Measurements from ENCODE around the gene MOB3C.

The MOB3C gene

DNA sequence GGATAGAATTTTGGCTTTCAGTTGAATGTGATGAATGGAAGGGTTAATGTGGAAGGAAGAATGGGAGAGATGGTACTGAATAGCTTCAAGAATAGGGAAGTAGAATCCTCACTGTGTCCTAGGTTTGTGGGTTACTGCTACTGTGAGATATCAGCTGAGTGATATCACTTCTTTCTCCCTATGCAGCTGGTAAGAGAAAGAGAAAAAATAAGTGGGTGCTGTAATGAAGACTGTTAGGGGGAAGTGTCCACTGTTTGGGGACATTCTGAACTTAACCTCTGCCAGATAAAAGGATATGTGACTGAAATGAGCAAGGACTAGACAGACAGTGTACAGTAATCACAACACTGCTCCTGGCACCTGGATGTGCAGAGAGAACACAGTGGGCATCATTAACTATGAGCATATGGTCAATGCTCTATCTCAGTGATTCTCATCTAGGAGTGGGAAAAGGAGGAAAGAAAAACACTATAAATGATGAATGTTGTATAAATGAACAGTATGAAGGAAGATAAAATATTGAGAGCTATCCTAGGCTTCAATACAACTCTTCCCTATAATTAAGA, 25.6 kb upstream of the MOB3C start:
- H3K4me3 ChIP-seq (ENCODE audit: low read depth in 1 of 5, low read length in 5 of 5) = no peak overlapping the region
- peaks cover 2 to 23% (median 19%) of the 10 kb centered on the region in 5 donors for H3K4me1 ChIP-seq (ENCODE audit: control insufficient read depth in 5 of 5, insufficient read depth in 5 of 5, low read length in 5 of 5)
- H3K27ac ChIP-seq (ENCODE audit: low read depth, low read length) = no peak overlapping the region
- no peaks in the 10 kb centered on the region for H3K27me3 ChIP-seq (ENCODE audit: control insufficient read depth in 5 of 5, insufficient read depth in 4 of 5, low read length in 5 of 5)
- H3K9me3 ChIP-seq (ENCODE audit: control insufficient read depth in 5 of 5, low read length in 5 of 5) = no peaks in the 10 kb centered on the region
- H3K9ac ChIP-seq (ENCODE audit: low read length in 5 of 5) = no peak overlapping the region
- H3K36me3 ChIP-seq (ENCODE audit: control insufficient read depth in 5 of 5, insufficient read depth in 5 of 5, low read length in 5 of 5) = peaks cover 7 to 21% (median 9%) of the 10 kb centered on the region in 5 donors

DNA sequence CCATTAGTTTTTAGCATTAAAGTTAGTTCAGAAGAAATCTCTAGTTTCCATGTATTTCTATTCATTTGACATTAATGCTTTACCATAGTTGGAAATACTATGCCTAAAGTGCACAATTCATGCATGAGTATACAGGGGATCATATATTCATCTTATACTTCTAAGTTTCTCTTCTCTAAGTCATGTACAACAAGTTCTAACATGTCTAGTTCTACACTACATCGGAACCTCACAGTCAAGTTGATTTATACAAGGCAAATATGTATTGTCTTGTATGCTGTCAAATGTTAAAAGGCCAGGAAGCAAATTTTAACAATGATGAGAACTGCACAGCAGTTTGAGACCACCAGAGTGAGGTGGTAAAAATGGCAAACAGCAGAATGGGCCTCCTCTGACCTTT, 22.9 kb upstream of the MOB3C start:
- peaks cover 21 to 31% (median 24%) of the 10 kb centered on the region in 5 donors for H3K36me3 ChIP-seq (ENCODE audit: control insufficient read depth in 5 of 5, insufficient read depth in 5 of 5, low read length in 5 of 5)
- no peaks in the 10 kb centered on the region for H3K27me3 ChIP-seq (ENCODE audit: control insufficient read depth in 5 of 5, insufficient read depth in 4 of 5, low read length in 5 of 5)
- H3K9ac ChIP-seq (ENCODE audit: low read length in 5 of 5) = no peak overlapping the region
- no peak overlapping the region for H3K4me3 ChIP-seq (ENCODE audit: low read depth in 1 of 5, low read length in 5 of 5)
- no peaks in the 10 kb centered on the region for H3K9me3 ChIP-seq (ENCODE audit: control insufficient read depth in 5 of 5, low read length in 5 of 5)
- no peak overlapping the region for H3K27ac ChIP-seq (ENCODE audit: low read depth, low read length)
- peaks cover 2 to 27% (median 19%) of the 10 kb centered on the region in 5 donors for H3K4me1 ChIP-seq (ENCODE audit: control insufficient read depth in 5 of 5, insufficient read depth in 5 of 5, low read length in 5 of 5)

DNA sequence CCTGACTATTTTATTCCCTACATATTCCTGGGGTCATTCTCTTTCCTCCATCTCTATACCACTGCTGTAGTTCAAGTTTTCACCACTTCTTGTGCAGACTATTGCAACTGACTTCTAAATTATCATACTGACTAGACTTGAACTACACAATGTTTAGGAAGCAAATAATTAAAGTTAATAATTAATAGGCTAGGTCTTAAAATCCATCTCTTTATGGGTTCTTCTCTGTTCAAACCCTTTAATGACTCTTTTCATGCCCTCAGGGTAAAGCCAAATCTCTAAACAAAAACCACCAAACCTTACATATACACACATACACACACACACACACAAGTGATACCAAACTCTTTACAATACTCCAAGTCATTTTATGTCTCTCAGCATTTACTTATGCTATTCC, 22.3 kb upstream of the MOB3C start:
- Histone ChIP-seq H3K4me1 (ENCODE audit: control insufficient read depth in 5 of 5, insufficient read depth in 5 of 5, low read length in 5 of 5) (peaks cover 2 to 27% (median 19%) of the 10 kb centered on the region in 5 donors), H3K27ac (ENCODE audit: low read depth, low read length) (no peak overlapping the region), H3K9me3 (ENCODE audit: control insufficient read depth in 5 of 5, low read length in 5 of 5) (no peaks in the 10 kb centered on the region), H3K9ac (ENCODE audit: low read length in 5 of 5) (no peak overlapping the region), H3K36me3 (ENCODE audit: control insufficient read depth in 5 of 5, insufficient read depth in 5 of 5, low read length in 5 of 5) (peaks cover 25 to 38% (median 30%) of the 10 kb centered on the region in 5 donors), H3K4me3 (ENCODE audit: low read depth in 1 of 5, low read length in 5 of 5) (no peak overlapping the region), H3K27me3 (ENCODE audit: control insufficient read depth in 5 of 5, insufficient read depth in 4 of 5, low read length in 5 of 5) (no peaks in the 10 kb centered on the region)

DNA sequence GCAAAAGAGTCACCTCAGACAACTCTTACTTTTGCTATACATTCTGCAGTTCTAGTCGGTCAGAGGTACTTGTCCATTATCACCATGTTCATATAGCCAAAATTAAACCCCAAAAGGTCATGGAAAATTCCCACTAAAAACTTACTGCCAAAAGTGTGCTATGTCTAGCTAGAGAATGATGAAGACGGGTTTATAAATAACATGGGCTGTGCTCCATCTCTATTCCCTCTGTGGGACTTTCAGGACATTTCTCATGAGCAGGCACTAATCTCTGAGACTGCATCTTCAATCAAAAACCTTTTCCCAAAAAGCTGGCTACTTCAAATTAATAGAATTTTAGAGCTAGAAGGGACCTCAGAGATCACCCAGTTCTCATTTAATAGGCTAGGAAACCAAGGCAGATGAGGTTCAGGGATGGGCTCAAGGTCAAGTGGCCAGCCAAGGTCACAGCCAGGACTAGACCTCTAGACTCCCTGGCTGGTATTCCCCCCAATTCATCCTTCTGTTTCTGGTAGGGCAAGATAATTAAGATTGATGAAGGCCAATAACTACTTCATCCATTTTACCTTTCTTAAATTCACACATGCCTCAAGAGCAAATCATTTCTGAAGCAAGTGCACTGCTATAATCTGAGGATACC, 21.0 kb upstream of the MOB3C start:
- Histone ChIP-seq H3K27ac (ENCODE audit: low read depth, low read length) (peak overlapping the region; percentile 44), H3K27me3 (ENCODE audit: control insufficient read depth in 5 of 5, insufficient read depth in 4 of 5, low read length in 5 of 5) (no peaks in the 10 kb centered on the region), H3K4me3 (ENCODE audit: low read depth in 1 of 5, low read length in 5 of 5) (no peak overlapping the region), H3K9me3 (ENCODE audit: control insufficient read depth in 5 of 5, low read length in 5 of 5) (no peaks in the 10 kb centered on the region), H3K9ac (ENCODE audit: low read length in 5 of 5) (no peak overlapping the region), H3K36me3 (ENCODE audit: control insufficient read depth in 5 of 5, insufficient read depth in 5 of 5, low read length in 5 of 5) (peaks cover 31 to 45% (median 38%) of the 10 kb centered on the region in 5 donors), H3K4me1 (ENCODE audit: control insufficient read depth in 5 of 5, insufficient read depth in 5 of 5, low read length in 5 of 5) (peaks cover 2 to 15% (median 9%) of the 10 kb centered on the region in 5 donors)

DNA sequence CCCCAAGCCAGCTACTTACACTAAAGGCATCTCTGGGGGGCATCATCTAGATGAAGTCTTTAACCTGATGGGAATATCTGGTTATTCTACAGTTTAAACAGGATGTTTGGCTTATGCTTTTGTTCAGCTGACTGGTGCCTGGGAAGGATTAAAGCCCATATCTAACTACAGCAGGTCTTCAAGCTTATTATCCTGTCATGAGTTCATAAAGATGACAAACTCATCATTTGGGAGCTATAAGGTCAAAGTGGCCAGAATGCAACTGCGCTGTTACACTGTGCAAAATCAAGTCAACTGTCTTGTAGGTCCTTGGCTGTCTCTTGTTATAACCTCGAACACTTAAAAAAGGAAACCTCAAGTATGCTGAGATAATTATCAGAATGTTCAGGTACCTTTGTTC, 18.6 kb upstream of the MOB3C start:
- H3K9me3 ChIP-seq (ENCODE audit: control insufficient read depth in 5 of 5, low read length in 5 of 5) = no peaks in the 10 kb centered on the region
- peaks cover 2 to 12% (median 9%) of the 10 kb centered on the region in 5 donors for H3K4me1 ChIP-seq (ENCODE audit: control insufficient read depth in 5 of 5, insufficient read depth in 5 of 5, low read length in 5 of 5)
- no peak overlapping the region for H3K4me3 ChIP-seq (ENCODE audit: low read depth in 1 of 5, low read length in 5 of 5)
- peaks cover 42 to 66% (median 50%) of the 10 kb centered on the region in 5 donors for H3K36me3 ChIP-seq (ENCODE audit: control insufficient read depth in 5 of 5, insufficient read depth in 5 of 5, low read length in 5 of 5)
- no peak overlapping the region for H3K9ac ChIP-seq (ENCODE audit: low read length in 5 of 5)
- H3K27ac ChIP-seq (ENCODE audit: low read depth, low read length) = no peak overlapping the region
- no peaks in the 10 kb centered on the region for H3K27me3 ChIP-seq (ENCODE audit: control insufficient read depth in 5 of 5, insufficient read depth in 4 of 5, low read length in 5 of 5)

DNA sequence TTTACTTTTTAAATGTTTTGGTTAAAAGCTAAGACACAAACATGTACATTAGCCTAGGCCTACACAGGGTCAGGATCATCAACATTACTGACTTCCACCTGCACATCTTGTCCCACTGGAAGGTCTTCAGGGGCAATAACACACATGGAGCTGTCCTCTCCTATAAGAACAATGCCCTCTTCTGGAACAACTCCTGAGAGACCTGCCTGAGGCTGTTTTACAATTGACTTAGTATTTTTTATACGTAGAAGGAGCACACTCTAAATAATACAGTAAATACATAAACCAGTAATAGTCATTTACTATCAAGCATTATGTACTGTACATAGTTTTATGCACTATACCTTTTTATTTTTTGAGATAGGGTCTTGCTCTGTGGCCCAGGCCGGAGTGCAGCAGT, 14.1 kb upstream of the MOB3C start:
- Histone ChIP-seq H3K9me3 (ENCODE audit: control insufficient read depth in 5 of 5, low read length in 5 of 5) (no peaks in the 10 kb centered on the region), H3K9ac (ENCODE audit: low read length in 5 of 5) (no peak overlapping the region), H3K27ac (ENCODE audit: low read depth, low read length) (no peak overlapping the region), H3K4me1 (ENCODE audit: control insufficient read depth in 5 of 5, insufficient read depth in 5 of 5, low read length in 5 of 5) (no peaks in the 10 kb centered on the region), H3K4me3 (ENCODE audit: low read depth in 1 of 5, low read length in 5 of 5) (no peak overlapping the region), H3K27me3 (ENCODE audit: control insufficient read depth in 5 of 5, insufficient read depth in 4 of 5, low read length in 5 of 5) (no peaks in the 10 kb centered on the region), H3K36me3 (ENCODE audit: control insufficient read depth in 5 of 5, insufficient read depth in 5 of 5, low read length in 5 of 5) (peaks cover 44 to 57% (median 48%) of the 10 kb centered on the region in 5 donors)

DNA sequence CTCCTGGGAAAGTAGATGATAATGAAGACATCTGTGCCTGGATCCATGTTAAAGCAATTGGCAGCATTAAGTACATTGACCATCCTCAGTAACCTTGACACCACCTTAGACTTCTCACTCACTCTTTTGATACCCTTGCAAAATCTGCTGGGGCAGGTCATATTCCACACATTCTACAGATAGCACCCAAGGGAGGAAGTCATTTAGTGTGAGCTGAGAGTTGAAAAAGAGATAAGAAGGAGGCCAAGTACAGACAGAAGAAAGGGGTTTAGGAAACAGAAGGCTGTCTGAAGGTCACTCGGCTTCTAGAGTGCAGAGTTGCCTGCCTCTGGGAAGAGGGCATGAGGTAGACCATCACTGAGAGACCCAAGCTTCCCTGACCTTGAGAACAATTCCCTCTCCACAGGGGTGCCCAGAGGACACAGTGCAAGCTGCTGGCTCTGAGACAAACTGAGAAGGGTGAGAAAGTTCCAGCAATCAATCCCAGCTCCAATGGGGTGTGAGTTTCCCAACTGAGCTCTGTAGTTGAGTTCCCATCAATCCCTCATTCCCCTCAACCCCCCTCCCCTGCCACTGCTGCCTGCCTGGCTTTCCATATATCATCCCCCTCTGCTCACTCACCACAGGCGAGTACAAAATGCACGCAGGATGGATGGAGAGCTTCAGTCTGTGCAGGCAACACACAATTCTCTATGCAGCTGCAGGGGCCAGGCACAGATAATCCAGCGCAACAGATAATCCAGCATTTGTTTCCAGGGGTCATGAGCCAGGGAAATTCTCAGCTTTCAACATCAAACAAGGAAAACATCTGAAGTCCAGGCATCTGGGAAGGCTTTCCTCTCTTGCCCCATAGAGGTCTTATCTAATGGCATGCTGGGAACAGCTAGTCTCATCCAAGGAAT, 7.4 kb upstream of the MOB3C start:
- Histone ChIP-seq H3K4me3 (ENCODE audit: low read depth in 1 of 5, low read length in 5 of 5) (no peak overlapping the region), H3K4me1 (ENCODE audit: control insufficient read depth in 5 of 5, insufficient read depth in 5 of 5, low read length in 5 of 5) (peaks cover 0 to 12% (median 2%) of the 10 kb centered on the region in 5 donors), H3K27me3 (ENCODE audit: control insufficient read depth in 5 of 5, insufficient read depth in 4 of 5, low read length in 5 of 5) (no peaks in the 10 kb centered on the region), H3K27ac (ENCODE audit: low read depth, low read length) (no peak overlapping the region), H3K9ac (ENCODE audit: low read length in 5 of 5) (no peak overlapping the region), H3K9me3 (ENCODE audit: control insufficient read depth in 5 of 5, low read length in 5 of 5) (no peaks in the 10 kb centered on the region), H3K36me3 (ENCODE audit: control insufficient read depth in 5 of 5, insufficient read depth in 5 of 5, low read length in 5 of 5) (peaks cover 0 to 4% (median 0%) of the 10 kb centered on the region in 5 donors)

DNA sequence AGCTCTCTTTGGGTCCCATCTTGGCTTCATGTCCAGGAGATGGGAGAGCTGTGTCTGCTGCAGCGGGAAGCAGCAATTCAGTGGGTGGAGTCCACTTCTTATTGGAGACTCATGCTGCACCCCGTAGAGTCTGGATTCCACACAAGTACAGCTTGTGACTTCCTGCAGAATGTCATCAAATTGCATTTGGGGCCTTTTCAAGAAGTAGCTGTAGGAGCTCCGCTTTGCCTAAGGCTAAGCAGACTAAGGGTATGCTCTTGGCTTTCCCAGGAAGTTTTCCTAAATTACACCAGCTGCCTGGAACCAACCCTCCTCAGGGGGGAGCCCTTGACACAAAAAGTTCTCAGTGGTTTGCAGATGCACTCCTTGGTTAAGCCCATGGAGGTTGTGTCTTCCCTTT, 5.7 kb upstream of the MOB3C start:
- no peaks in the 10 kb centered on the region for H3K36me3 ChIP-seq (ENCODE audit: control insufficient read depth in 5 of 5, insufficient read depth in 5 of 5, low read length in 5 of 5)
- no peak overlapping the region for H3K27ac ChIP-seq (ENCODE audit: low read depth, low read length)
- H3K9ac ChIP-seq (ENCODE audit: low read length in 5 of 5) = no peak overlapping the region

DNA sequence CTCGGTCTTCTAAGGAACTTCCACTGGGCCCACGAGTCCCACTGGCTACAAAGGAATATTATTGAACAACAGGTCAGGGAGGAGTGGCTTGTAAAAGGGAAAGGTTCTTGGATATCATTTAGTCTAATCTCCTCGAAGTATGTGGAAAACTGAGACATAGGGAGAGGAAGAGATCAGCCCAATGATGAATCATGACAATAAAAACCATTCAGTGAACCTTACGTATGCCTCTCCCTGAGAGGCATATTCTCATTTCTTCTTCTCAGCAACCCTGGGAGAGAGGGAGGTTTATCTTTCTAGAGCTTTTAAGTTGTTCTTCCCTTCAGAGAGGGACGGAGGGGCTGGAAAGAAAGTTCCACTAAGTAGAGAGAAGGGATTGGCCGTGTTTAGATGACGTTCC, 5.3 kb upstream of the MOB3C start:
- no peaks in the 10 kb centered on the region for H3K36me3 ChIP-seq (ENCODE audit: control insufficient read depth in 5 of 5, insufficient read depth in 5 of 5, low read length in 5 of 5)
- H3K4me3 ChIP-seq (ENCODE audit: low read depth in 1 of 5, low read length in 5 of 5) = no peak overlapping the region
- H3K4me1 ChIP-seq (ENCODE audit: control insufficient read depth in 5 of 5, insufficient read depth in 5 of 5, low read length in 5 of 5) = peaks cover 3 to 18% (median 6%) of the 10 kb centered on the region in 5 donors
- H3K9ac ChIP-seq (ENCODE audit: low read length in 5 of 5) = no peak overlapping the region
- no peaks in the 10 kb centered on the region for H3K27me3 ChIP-seq (ENCODE audit: control insufficient read depth in 5 of 5, insufficient read depth in 4 of 5, low read length in 5 of 5)
- no peak overlapping the region for H3K27ac ChIP-seq (ENCODE audit: low read depth, low read length)
- H3K9me3 ChIP-seq (ENCODE audit: control insufficient read depth in 5 of 5, low read length in 5 of 5) = no peaks in the 10 kb centered on the region

More for the DNA sequence above, 5.7 kb upstream of the MOB3C start:
- Histone ChIP-seq H3K9me3 (ENCODE audit: control insufficient read depth in 5 of 5, low read length in 5 of 5) (no peaks in the 10 kb centered on the region), H3K4me3 (ENCODE audit: low read depth in 1 of 5, low read length in 5 of 5) (no peak overlapping the region), H3K27me3 (ENCODE audit: control insufficient read depth in 5 of 5, insufficient read depth in 4 of 5, low read length in 5 of 5) (no peaks in the 10 kb centered on the region), H3K4me1 (ENCODE audit: control insufficient read depth in 5 of 5, insufficient read depth in 5 of 5, low read length in 5 of 5) (peaks cover under 1 to 14% (median 2%) of the 10 kb centered on the region in 5 donors)
